Measurements from ENCODE around the gene ZNF516. TPM values are rescaled to one million over a fixed set of nuclear protein-coding genes. Genes with fewer than 3 reads are reported as not detected.
A peak's percentile ranks its signal among the peaks of the same experiment; 100 is the strongest.

The ZNF516 gene
- total RNA-seq, 1 donor from 2014 or later = 26.1 TPM

GRCh38 chr18:76373297-76373696, 121.7 kb downstream of the ZNF516 start:
- TF ChIP-seq, protein P1, sequence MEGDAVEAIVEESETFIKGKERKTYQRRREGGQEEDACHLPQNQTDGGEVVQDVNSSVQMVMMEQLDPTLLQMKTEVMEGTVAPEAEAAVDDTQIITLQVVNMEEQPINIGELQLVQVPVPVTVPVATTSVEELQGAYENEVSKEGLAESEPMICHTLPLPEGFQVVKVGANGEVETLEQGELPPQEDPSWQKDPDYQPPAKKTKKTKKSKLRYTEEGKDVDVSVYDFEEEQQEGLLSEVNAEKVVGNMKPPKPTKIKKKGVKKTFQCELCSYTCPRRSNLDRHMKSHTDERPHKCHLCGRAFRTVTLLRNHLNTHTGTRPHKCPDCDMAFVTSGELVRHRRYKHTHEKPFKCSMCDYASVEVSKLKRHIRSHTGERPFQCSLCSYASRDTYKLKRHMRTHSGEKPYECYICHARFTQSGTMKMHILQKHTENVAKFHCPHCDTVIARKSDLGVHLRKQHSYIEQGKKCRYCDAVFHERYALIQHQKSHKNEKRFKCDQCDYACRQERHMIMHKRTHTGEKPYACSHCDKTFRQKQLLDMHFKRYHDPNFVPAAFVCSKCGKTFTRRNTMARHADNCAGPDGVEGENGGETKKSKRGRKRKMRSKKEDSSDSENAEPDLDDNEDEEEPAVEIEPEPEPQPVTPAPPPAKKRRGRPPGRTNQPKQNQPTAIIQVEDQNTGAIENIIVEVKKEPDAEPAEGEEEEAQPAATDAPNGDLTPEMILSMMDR (IDR thresholded peaks at IDR 0.05) = no peak
- no peak for DNase-seq (ENCODE audit: low spot score)
- Mint-ChIP-seq H3K36me3 (ENCODE audit: low read depth) (peaks cover 9% of the 10 kb centered on the region), H3K4me3 (ENCODE audit: unreplicated experiment) (no peak overlapping the region), H3K9me3 (ENCODE audit: low read depth) (no peaks in the 10 kb centered on the region), H3K4me1 (ENCODE audit: low read depth) (peaks cover 8% of the 10 kb centered on the region), H3K27me3 (ENCODE audit: low read depth) (no peaks in the 10 kb centered on the region), H3K27ac (ENCODE audit: unreplicated experiment) (no peak overlapping the region)

- Mint-ChIP-seq H3K27ac (ENCODE audit: unreplicated experiment) (no peak overlapping the region), H3K4me1 (ENCODE audit: low read depth) (peaks cover 5% of the 10 kb centered on the region), H3K36me3 (ENCODE audit: low read depth) (peaks cover 11% of the 10 kb centered on the region), H3K27me3 (ENCODE audit: low read depth) (no peaks in the 10 kb centered on the region), H3K9me3 (ENCODE audit: low read depth) (no peaks in the 10 kb centered on the region), H3K4me3 (ENCODE audit: unreplicated experiment) (no peak overlapping the region)
- TF ChIP-seq, protein P1 (IDR thresholded peaks at IDR 0.05) = no peak
- peak; percentile 84 for DNase-seq (ENCODE audit: low spot score)
Measured at GRCh38 chr18:76371301-76372203, 123.5 kb downstream of the ZNF516 start.

DNA sequence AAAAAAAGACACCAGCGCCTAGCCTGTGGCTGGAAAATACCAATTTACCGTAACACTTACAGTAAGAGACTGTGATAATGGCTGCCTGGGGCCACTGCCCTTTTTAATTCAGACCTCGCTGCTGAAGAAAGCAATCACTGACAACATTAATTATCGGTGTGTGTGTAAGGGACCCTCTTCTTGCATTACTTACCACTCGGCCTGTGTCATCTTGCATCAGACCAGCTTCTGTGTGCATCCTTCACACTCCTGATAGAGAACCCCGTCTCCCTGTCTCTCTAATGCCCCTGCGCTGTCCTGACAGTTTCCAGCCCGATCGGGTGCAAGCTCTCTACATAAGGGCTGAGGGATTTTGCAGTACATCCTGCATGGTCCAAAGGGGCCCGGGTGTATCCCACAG, 124.4 kb downstream of the ZNF516 start:
- no peak overlapping the region for H3K4me3 Mint-ChIP-seq (ENCODE audit: unreplicated experiment)
- no peaks in the 10 kb centered on the region for H3K9me3 Mint-ChIP-seq (ENCODE audit: low read depth)
- H3K27me3 Mint-ChIP-seq (ENCODE audit: low read depth) = no peaks in the 10 kb centered on the region
- no peak overlapping the region for H3K27ac Mint-ChIP-seq (ENCODE audit: unreplicated experiment)
- peaks cover 11% of the 10 kb centered on the region for H3K36me3 Mint-ChIP-seq (ENCODE audit: low read depth)
- DNase-seq (ENCODE audit: low spot score) = no peak
- no peaks in the 10 kb centered on the region for H3K4me1 Mint-ChIP-seq (ENCODE audit: low read depth)
- TF ChIP-seq, protein P1 (IDR thresholded peaks at IDR 0.05) = no peak

DNA sequence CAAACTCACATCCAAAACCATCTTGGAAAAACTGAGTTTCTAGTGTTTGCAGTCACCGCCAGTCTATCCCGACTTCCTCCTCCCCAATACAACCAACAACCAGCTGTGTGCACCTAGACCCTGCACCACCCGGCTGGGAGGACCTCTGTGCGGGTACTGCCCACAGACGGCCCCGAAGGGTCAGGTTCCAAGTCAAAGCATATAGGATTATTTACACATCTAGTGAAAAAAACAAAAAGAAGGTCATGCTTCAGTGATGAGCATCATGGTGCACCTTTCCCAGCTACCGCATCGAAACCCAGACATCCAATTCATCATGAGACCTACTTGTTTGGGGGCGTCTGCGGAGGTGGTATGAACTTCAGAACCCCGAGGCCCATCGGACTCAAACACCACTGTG, 124.8 kb downstream of the ZNF516 start:
- Mint-ChIP-seq H3K36me3 (ENCODE audit: low read depth) (peaks cover 11% of the 10 kb centered on the region), H3K9me3 (ENCODE audit: low read depth) (no peaks in the 10 kb centered on the region), H3K4me3 (ENCODE audit: unreplicated experiment) (no peak overlapping the region), H3K27ac (ENCODE audit: unreplicated experiment) (no peak overlapping the region), H3K4me1 (ENCODE audit: low read depth) (no peaks in the 10 kb centered on the region), H3K27me3 (ENCODE audit: low read depth) (no peaks in the 10 kb centered on the region)
- TF ChIP-seq, protein P1 (IDR thresholded peaks at IDR 0.05) = no peak
- DNase-seq (ENCODE audit: low spot score) = no peak

- Mint-ChIP-seq H3K27ac (ENCODE audit: unreplicated experiment) (no peak overlapping the region), H3K4me3 (ENCODE audit: unreplicated experiment) (no peak overlapping the region), H3K4me1 (ENCODE audit: low read depth) (no peaks in the 10 kb centered on the region), H3K36me3 (ENCODE audit: low read depth) (peaks cover 11% of the 10 kb centered on the region), H3K27me3 (ENCODE audit: low read depth) (no peaks in the 10 kb centered on the region), H3K9me3 (ENCODE audit: low read depth) (no peaks in the 10 kb centered on the region)
- TF ChIP-seq, protein P1 (IDR thresholded peaks at IDR 0.05) = no peak
- DNase-seq (ENCODE audit: low spot score) = no peak
Measured at GRCh38 chr18:76369791-76370190, 125.3 kb downstream of the ZNF516 start.

Measured in chondrocyte (in vitro differentiated cells).